HEK293 (cell line): Measurements from ENCODE around the gene GMPR2.

Source experiments
- CTCF ChIP-seq: fragments of 450-650 bp; formaldehyde crosslinking; IDR thresholded peaks from 2 replicates; pipeline ENCODE4 v1.5.1; 2016; ENCODE audit warnings: missing biosample characterization, missing genetic modification characterization
- GFI1B ChIP-seq: fragments of 450-650 bp; formaldehyde crosslinking; IDR thresholded peaks from 2 replicates; pipeline ENCODE4 v1.5.1; 2016; ENCODE audit warnings: missing biosample characterization, missing genetic modification characterization
- MYNN ChIP-seq: fragments of 450-650 bp; formaldehyde crosslinking; IDR thresholded peaks from 2 replicates; pipeline ENCODE4 v1.5.1; 2016; ENCODE audit warnings: missing biosample characterization, missing genetic modification characterization, borderline replicate concordance
- OVOL3 ChIP-seq: fragments of 450-650 bp; formaldehyde crosslinking; IDR thresholded peaks from 2 replicates; pipeline ENCODE4 v1.5.1; 2016; ENCODE audit warnings: missing biosample characterization, missing genetic modification characterization
- TCF7L2 ChIP-seq: IDR thresholded peaks from 2 replicates; pipeline ENCODE4 v1.6.1; 2011; ENCODE audit warnings: low read depth, mild to moderate bottlenecking, inconsistent platforms, low read length, moderate library complexity, borderline replicate concordance
- ZBTB49 ChIP-seq: fragments of 450-650 bp; formaldehyde crosslinking; IDR thresholded peaks from 2 replicates; pipeline ENCODE4 v1.5.1; 2016; ENCODE audit warnings: missing biosample characterization, missing genetic modification characterization, low read depth
- ZBTB7A ChIP-seq: fragments of 450-650 bp; formaldehyde crosslinking; IDR thresholded peaks from 2 replicates; pipeline ENCODE4 v1.5.1; 2016; ENCODE audit warnings: low read depth, missing biosample characterization, missing genetic modification characterization
- ZNF202 ChIP-seq: fragments of 450-650 bp; formaldehyde crosslinking; IDR thresholded peaks from 2 replicates; pipeline ENCODE4 v1.5.1; 2016; ENCODE audit warnings: missing biosample characterization, missing genetic modification characterization, borderline replicate concordance
- ZNF280C ChIP-seq: fragments of 450-650 bp; formaldehyde crosslinking; IDR thresholded peaks from 2 replicates; pipeline ENCODE4 v1.5.1; 2016; ENCODE audit warnings: missing biosample characterization, missing genetic modification characterization
- ZNF354C ChIP-seq: fragments of 450-650 bp; formaldehyde crosslinking; IDR thresholded peaks from 2 replicates; pipeline ENCODE4 v1.5.1; 2016; ENCODE audit warnings: missing biosample characterization, missing genetic modification characterization, low read depth, borderline replicate concordance
- ZNF416 ChIP-seq: fragments of 450-650 bp; formaldehyde crosslinking; IDR thresholded peaks from 2 replicates; pipeline ENCODE4 v1.5.1; 2016; ENCODE audit warnings: missing biosample characterization, missing genetic modification characterization
- ZNF660 ChIP-seq: fragments of 450-650 bp; IDR thresholded peaks from 2 replicates; pipeline ENCODE4 v1.5.1; 2018; ENCODE audit warnings: missing biosample characterization, mild to moderate bottlenecking, missing genetic modification characterization
- ZNF768 ChIP-seq: fragments of 450-650 bp; formaldehyde crosslinking; IDR thresholded peaks from 2 replicates; pipeline ENCODE4 v1.5.1; 2018; ENCODE audit warnings: missing biosample characterization, mild to moderate bottlenecking, missing genetic modification characterization
- ZXDB ChIP-seq: fragments of 450-650 bp; formaldehyde crosslinking; IDR thresholded peaks from 2 replicates; pipeline ENCODE4 v1.5.1; 2016; ENCODE audit warnings: missing biosample characterization, missing genetic modification characterization

- TF ChIP-seq ZBTB7A (tag by site-specific recombination) = no peak
- no peak for TF ChIP-seq TCF7L2
- TF ChIP-seq CTCF (tag by site-specific recombination) = no peak
- TF ChIP-seq ZNF202 (tag by site-specific recombination) = no peak
- no peak for TF ChIP-seq OVOL3 (tag by site-specific recombination)
- no peak for TF ChIP-seq ZNF768
- TF ChIP-seq MYNN (tag by site-specific recombination) = no peak
- TF ChIP-seq GFI1B (tag by site-specific recombination) = no peak
- TF ChIP-seq ZBTB49 (tag by site-specific recombination) = no peak
- no peak for TF ChIP-seq ZXDB (tag by site-specific recombination)
- TF ChIP-seq ZNF416 (tag by site-specific recombination) = no peak
- no peak for TF ChIP-seq ZNF280C (tag by site-specific recombination)
- no peak for TF ChIP-seq ZNF660 (tag by site-specific recombination)
- no peak for TF ChIP-seq ZNF354C (tag by site-specific recombination)
These were observed 33.8 kb upstream of the GMPR2 start for GRCh38 chr14:24198814-24199524.
